Fibroblast of villous mesenchyme (primary cell): Measurements from ENCODE around the gene ANO1. TPM values are rescaled to one million over a fixed set of nuclear protein-coding genes. Genes with fewer than 3 reads are reported as not detected.

Experiments used
- DNase-seq: peaks from one replicate; pipeline ENCODE4 v3.0.0-alpha.2; 2010; ENCODE audit warnings: low read depth
- H3K4me3 ChIP-seq: 2 replicates; pipeline ENCODE4 v1.5.1; 2011; ENCODE audit warnings: low read depth, mild to moderate bottlenecking, low read length
- total RNA-seq: library from RNA; depleted of rRNA; stranded (reverse); fragments of >200 nt; gene quantifications from 2 replicates; pipeline ENCODE4 v1.2.3, GENCODE V29; 2012
- TF ChIP-seq, protein P1 (sequence below): IDR thresholded peaks from 2 replicates; pipeline ENCODE4 v1.5.1; 2012; ENCODE audit warnings: low read depth, mild to moderate bottlenecking, low read length; ENCODE audit not compliant: insufficient read depth

ANO1 gene
- total RNA-seq, 1 donor: not detected

DNA sequence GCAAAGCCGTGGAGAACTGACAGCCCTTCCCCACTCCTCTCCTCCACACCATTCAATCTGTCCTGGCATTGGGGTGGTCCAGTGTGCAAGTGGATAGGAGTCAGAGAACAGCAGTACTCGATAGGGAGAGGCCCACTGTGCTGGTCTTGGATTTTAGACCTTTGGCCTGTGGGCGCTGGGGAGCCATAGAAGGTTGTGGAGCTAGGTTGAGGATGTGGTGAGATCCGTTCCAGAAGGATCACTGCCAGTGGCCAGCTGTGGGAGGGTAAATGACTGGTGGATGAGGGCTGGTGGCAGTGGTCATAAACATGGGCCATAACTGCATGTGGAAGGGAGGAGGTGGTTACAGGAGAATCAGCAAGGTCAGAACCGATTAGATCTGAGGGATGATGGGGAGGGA, 28.6 kb downstream of the ANO1 start:
- TF ChIP-seq, protein P1, sequence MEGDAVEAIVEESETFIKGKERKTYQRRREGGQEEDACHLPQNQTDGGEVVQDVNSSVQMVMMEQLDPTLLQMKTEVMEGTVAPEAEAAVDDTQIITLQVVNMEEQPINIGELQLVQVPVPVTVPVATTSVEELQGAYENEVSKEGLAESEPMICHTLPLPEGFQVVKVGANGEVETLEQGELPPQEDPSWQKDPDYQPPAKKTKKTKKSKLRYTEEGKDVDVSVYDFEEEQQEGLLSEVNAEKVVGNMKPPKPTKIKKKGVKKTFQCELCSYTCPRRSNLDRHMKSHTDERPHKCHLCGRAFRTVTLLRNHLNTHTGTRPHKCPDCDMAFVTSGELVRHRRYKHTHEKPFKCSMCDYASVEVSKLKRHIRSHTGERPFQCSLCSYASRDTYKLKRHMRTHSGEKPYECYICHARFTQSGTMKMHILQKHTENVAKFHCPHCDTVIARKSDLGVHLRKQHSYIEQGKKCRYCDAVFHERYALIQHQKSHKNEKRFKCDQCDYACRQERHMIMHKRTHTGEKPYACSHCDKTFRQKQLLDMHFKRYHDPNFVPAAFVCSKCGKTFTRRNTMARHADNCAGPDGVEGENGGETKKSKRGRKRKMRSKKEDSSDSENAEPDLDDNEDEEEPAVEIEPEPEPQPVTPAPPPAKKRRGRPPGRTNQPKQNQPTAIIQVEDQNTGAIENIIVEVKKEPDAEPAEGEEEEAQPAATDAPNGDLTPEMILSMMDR: no peak
- H3K4me3 ChIP-seq: no peak overlapping the region
- DNase-seq: no peak

DNA sequence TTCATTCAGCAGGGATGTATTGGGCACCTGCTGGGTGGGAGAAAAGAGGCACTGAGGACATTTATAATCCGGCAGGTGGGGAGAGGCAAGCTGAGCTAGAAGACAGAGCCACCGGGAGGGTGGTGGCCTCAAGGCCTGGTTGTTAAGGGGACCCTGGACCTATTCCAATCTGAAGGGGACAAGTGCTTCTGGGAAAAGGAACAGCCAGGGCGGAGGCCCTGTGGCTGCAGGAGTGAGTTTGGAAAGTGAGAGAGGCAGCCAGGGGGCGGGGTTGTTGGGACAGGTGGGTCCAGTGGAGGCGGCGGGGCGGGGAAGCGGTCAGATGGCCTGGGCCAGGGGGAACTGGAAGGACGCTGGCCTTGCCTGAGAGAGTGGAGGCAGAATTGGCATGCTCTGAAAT, 29.1 kb downstream of the ANO1 start:
- no peak for DNase-seq
- TF ChIP-seq, protein P1: no peak
- H3K4me3 ChIP-seq: no peak overlapping the region

DNA sequence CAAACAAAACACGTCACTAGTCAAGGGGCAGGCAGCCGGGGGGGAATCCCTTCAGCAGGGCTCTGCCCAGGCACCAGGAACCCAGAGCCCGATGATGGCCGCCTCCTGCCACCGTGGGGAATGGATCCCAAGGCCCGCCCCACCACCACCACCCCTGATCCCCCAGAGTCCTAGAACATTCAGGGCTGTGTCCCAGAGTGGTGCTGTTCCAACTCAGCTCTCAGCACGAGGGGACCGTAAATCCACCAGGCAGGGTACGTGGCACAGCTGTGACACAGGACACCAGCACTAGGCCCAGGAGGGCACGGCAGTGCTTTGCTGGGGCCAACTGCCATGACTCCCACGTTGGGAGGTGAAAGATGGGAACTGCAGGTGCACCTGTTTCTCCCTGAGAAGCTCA, 29.6 kb downstream of the ANO1 start:
- no peak for DNase-seq
- H3K4me3 ChIP-seq: no peak overlapping the region
- TF ChIP-seq, protein P1: no peak

DNA sequence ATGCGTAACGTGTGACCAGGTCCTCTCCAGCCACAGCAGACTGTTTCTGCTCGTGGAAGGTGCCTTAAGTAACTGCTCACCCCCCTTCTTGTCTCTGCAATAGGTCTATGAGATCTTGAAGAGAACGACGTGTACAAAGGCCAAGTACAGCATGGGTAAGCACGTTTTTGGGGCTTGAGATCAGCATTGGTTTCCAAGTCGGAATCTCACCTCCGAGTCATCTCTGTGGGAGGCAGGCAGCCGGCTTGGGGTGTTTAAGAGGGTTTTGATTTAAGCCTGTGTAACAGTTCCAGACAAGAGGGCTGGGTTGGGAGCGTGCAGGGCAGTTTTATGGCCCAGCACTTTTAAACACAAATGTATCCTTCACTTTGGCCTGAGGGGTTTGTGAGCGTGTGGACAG, 30.1 kb downstream of the ANO1 start:
- no peak overlapping the region for H3K4me3 ChIP-seq
- TF ChIP-seq, protein P1: no peak
- peak; percentile 33 for DNase-seq

DNA sequence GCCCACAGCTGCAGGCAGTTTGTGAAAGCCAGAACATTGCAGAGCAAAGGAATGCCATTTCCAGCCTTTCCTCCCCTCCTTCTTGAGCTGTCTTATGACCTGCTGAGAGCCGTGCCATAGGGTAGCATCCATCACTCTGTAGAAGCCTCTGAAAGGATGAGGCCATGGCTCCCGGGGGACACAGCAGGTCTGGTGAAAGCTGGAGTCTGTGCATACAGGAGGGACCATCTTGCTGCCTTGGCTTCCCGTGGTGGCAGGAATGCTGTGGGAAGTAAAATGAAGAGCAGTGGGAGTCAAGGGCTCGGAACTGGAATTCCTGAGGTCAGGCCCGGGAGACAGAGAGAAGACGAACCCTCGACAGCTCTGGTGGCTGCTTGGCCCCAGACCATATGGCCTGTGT, 30.9 kb downstream of the ANO1 start:
- no peak overlapping the region for H3K4me3 ChIP-seq
- TF ChIP-seq, protein P1: no peak
- no peak for DNase-seq

DNA sequence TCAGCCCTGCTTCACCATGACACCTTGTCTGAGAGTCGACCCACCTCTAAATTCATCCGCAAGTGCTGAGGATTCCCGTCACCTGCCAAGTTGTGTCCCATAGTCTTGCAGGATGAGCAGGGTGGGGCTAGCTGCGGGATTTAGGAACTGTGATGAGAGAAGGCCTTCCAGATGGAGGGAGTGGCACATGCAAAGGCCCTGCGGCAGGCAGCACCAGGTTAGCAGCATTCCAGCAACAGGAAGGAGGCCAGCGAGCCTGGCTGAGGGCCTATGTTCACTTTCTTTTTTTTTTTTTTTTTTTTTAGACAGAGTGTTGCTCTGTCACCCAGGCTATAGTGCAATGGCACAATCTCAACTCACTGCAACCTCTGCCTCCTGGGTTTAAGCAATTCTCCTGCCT, 31.8 kb downstream of the ANO1 start:
- DNase-seq: no peak
- TF ChIP-seq, protein P1: no peak
- H3K4me3 ChIP-seq: no peak overlapping the region

DNA sequence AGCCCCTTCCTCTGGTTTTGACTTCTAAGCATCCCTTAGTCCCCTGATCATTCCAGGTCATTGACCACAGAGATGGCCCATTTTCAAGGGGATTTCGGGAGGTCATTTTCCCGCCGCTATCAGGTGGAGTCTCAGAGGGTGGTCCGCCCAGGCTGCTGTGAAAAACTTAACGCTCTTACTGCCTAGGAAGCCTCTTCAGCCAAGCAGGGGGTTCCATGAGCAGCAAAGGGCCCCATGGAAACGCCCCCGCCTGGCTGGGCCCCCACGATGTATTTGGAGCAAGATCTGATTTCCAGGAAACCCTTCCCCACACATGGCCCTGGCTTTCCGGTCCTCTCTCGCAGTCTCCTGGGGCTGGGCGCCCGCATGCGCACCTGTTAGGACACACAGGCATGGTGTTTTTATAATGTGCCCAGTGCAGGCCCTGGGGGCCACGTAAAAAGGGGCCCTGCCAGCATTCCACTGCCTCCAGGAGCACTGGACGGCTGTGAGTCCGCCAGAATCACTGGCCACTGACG, 32.5 kb downstream of the ANO1 start:
- TF ChIP-seq, protein P1: no peak
- no peak overlapping the region for H3K4me3 ChIP-seq
- no peak for DNase-seq
